Tibial nerve (tissue), 4 donors: ENCODE data around the gene TMEM43. TPM values are rescaled to one million over a fixed set of nuclear protein-coding genes. Genes with fewer than 3 reads are reported as not detected.

Source experiments
- DNase-seq, 2 donors: peaks; one replicate each; pipeline ENCODE4 v3.0.0-alpha.2; 2019; ENCODE audit warnings: low spot score in 2 of 2
- H3K27ac ChIP-seq, 4 donors: fragments of 200-600 bp; sonication (generic) in 3 of 4; one replicate each; pipeline ENCODE4 v1.5.1; 2017 to 2019; ENCODE audit warnings: mild to moderate bottlenecking in 1 of 4
- H3K27me3 ChIP-seq, 2 donors: fragments of 200-600 bp; sonication (generic) in 1 of 2; one replicate each; pipeline versions ENCODE4 v1.5.1 to v1.6.0; 2017 to 2019
- H3K36me3 ChIP-seq, 3 donors: fragments of 200-600 bp; sonication (generic); one replicate each; pipeline ENCODE4 v1.5.1; 2018 to 2019
- H3K4me1 ChIP-seq, 4 donors: fragments of 200-600 bp; sonication (generic) in 3 of 4; one replicate each; pipeline ENCODE4 v1.5.1; 2017 to 2019
- H3K4me3 ChIP-seq, 4 donors: fragments of 200-600 bp; sonication (generic) in 3 of 4; one replicate each; pipeline ENCODE4 v1.5.1; 2017 to 2019; ENCODE audit warnings: mild to moderate bottlenecking in 1 of 4, moderate library complexity in 1 of 4
- H3K9me3 ChIP-seq, 4 donors: fragments of 200-600 bp; sonication (generic) in 3 of 4; one replicate each; pipeline ENCODE4 v1.5.1; 2017 to 2019
- CTCF ChIP-seq, 5 experiments: fragments of 200-600 bp in 3 of 5; fragments of 450-650 bp in 2 of 5; sonication (generic) in 3 of 5; IDR thresholded peaks; one replicate each; pipeline ENCODE4 v1.5.1; 2016 to 2019; ENCODE audit warnings: antibody characterized with exemption in 5 of 5, mild to moderate bottlenecking in 3 of 5, moderate library complexity in 2 of 5
- EP300 ChIP-seq, 2 donors: sonication (generic); formaldehyde crosslinking; IDR thresholded peaks; one replicate each; pipeline ENCODE4 v1.6.1; 2017; ENCODE audit warnings: antibody characterized with exemption in 2 of 2, mild to moderate bottlenecking in 1 of 2
- POLR2A ChIP-seq, 2 donors: fragments of 450-650 bp; IDR thresholded peaks; one replicate each; pipeline ENCODE4 v1.6.1; 2017; ENCODE audit warnings: antibody characterized with exemption in 2 of 2, mild to moderate bottlenecking in 2 of 2, moderate library complexity in 2 of 2
- WGBS, 2 donors: methylation state at CpG; one replicate each; pipeline ENCODE4 v1.1.5; 2018; 5-methylcytosine and 5-hydroxymethylcytosine counted together
- total RNA-seq, 4 donors: library from RNA; depleted of rRNA; stranded (reverse); fragments of >200 nt; gene quantifications; one replicate each; pipeline ENCODE4 v1.1.0, GENCODE V29; 2016

Gene TMEM43
- total RNA-seq, 4 donors from 2014 or later: 99.9 to 130 (median 120) TPM

- TF ChIP-seq CTCF (IDR thresholded peaks at IDR 0.05): no peak
- no peak for TF ChIP-seq POLR2A (IDR thresholded peaks at IDR 0.05)
- TF ChIP-seq EP300 (IDR thresholded peaks at IDR 0.05): no peak
- no peak for DNase-seq
- no peak overlapping the region for H3K27ac ChIP-seq
- 77 to 79% methylated on average over 11 of the region's 11 CpGs for WGBS, 2 donors
- H3K4me3 ChIP-seq: no peak overlapping the region
- no peaks in the 10 kb centered on the region for H3K27me3 ChIP-seq
- H3K9me3 ChIP-seq: no peaks in the 10 kb centered on the region
- peaks cover 0 to 12% (median 0%) of the 10 kb centered on the region in 4 donors for H3K4me1 ChIP-seq
- peaks cover 0 to 92% (median 15%) of the 10 kb centered on the region in 3 donors for H3K36me3 ChIP-seq
Observed at GRCh38 chr3:14152233-14152962, 27.5 kb downstream of the TMEM43 start.

GRCh38 chr3:14152963-14153355 lies 28.1 kb downstream of the TMEM43 start:
- no peak overlapping the region for H3K27ac ChIP-seq
- DNase-seq: no peak
- no peak for TF ChIP-seq POLR2A (IDR thresholded peaks at IDR 0.05)
- H3K36me3 ChIP-seq: peaks cover 0 to 92% (median 21%) of the 10 kb centered on the region in 3 donors
- no peaks in the 10 kb centered on the region for H3K27me3 ChIP-seq
- no peaks in the 10 kb centered on the region for H3K9me3 ChIP-seq
- H3K4me1 ChIP-seq: peaks cover 0 to 7% (median 0%) of the 10 kb centered on the region in 4 donors
- 82 to 84% methylated on average over 4 of the region's 4 CpGs for WGBS, 2 donors
- no peak overlapping the region for H3K4me3 ChIP-seq

DNA sequence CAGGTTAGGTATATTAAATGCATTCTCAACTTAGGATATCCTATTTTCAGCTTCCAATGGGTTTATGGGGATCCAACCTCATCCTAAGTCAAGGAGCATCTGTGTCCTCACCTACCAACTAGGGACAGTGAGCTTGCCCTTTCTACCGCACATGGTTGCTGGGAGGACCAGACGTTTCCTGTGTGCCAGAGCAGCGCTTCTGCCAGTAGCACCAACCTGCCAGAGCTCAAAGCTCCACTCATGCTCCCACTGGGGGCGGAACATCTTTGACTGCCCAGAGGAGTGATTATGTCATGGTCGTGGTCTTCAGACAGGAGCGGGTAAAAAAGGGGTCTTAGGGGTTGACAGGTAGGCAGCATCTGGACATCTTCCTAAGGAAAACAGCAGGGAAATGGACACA lies 28.8 kb downstream of the TMEM43 start:
- TF ChIP-seq POLR2A (IDR thresholded peaks at IDR 0.05) (no peak), EP300 (IDR thresholded peaks at IDR 0.05) (no peak), CTCF (IDR thresholded peaks at IDR 0.05) (no peak)
- Histone ChIP-seq H3K9me3 (no peaks in the 10 kb centered on the region), H3K27me3 (no peaks in the 10 kb centered on the region), H3K4me1 (peaks cover 0 to 4% (median 0%) of the 10 kb centered on the region in 4 donors), H3K4me3 (no peak overlapping the region), H3K27ac (no peak overlapping the region), H3K36me3 (peaks cover 5 to 92% (median 28%) of the 10 kb centered on the region in 3 donors)
- WGBS, 2 donors: 90 to 94% methylated on average over 6 of the region's 6 CpGs
- no peak for DNase-seq

DNA sequence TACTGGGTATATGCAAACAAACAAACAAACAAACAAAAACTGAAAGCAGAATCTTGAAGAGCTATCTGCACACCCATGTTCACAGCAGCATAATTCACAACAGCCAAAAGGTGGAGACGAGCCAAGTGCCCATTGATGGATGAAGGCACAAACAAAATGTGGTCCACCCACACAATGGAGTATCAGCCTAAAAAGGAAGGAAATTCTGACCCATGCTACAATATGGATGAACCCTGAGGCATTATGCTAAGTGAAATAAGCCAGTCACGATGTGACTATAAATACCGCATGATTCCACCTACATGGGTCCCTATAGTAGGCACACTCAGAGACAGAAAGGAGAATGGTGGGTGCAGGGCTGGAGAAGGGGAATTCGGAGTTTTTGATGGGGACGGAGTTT lies 29.4 kb downstream of the TMEM43 start:
- TF ChIP-seq POLR2A (IDR thresholded peaks at IDR 0.05) (no peak), CTCF (IDR thresholded peaks at IDR 0.05) (no peak), EP300 (IDR thresholded peaks at IDR 0.05) (no peak)
- 78 to 79% methylated on average over 5 of the region's 5 CpGs for WGBS, 2 donors
- H3K4me3 ChIP-seq: no peak overlapping the region
- no peaks in the 10 kb centered on the region for H3K9me3 ChIP-seq
- no peak for DNase-seq
- H3K4me1 ChIP-seq: peaks cover 0 to 4% (median 0%) of the 10 kb centered on the region in 4 donors
- H3K36me3 ChIP-seq: peaks cover 5 to 92% (median 33%) of the 10 kb centered on the region in 3 donors
- no peaks in the 10 kb centered on the region for H3K27me3 ChIP-seq
- no peak overlapping the region for H3K27ac ChIP-seq

DNA sequence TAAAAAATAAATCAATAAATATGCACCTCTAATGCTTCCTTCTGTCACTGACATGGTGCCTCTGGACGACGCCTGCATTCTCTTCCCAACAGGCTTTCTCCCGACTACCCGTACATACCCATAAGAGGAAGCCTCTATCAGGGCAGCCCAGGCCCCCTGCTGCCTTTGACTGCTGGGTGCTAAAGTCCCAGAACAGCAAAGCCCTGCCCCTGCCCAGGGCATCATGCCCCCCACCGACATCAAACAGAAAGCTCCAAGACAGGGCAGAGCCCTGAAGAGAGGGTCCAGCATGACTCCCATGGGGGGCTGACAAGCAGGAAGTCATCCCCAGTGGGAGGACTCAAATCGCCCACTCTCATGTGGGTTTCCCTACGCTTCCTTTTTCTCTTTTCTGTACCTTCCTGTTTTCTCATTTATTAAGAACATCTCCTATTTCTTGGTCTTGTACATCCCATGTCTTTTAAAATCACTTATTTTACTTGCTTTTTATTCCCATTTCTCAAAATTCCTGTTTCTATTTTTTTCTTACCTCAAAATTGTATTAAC lies 30.1 kb downstream of the TMEM43 start:
- H3K36me3 ChIP-seq: peaks cover 5 to 93% (median 38%) of the 10 kb centered on the region in 3 donors

More for the DNA sequence above, 30.1 kb downstream of the TMEM43 start:
- WGBS, 2 donors: 84 to 91% methylated on average over 7 of the region's 7 CpGs
- Histone ChIP-seq H3K4me1 (peaks cover 0 to 4% (median 0%) of the 10 kb centered on the region in 4 donors), H3K27me3 (no peaks in the 10 kb centered on the region), H3K9me3 (no peaks in the 10 kb centered on the region), H3K4me3 (no peak overlapping the region), H3K27ac (no peak overlapping the region)
- DNase-seq: no peak
- TF ChIP-seq EP300 (IDR thresholded peaks at IDR 0.05) (no peak), CTCF (IDR thresholded peaks at IDR 0.05) (no peak), POLR2A (IDR thresholded peaks at IDR 0.05) (no peak)
